ENCODE results near the gene RBCK1.

RBCK1 gene

GRCh38 chr20:399182-399707, 8.9 kb upstream of the RBCK1 start:
- DNase-seq (ENCODE audit: low read depth in 2 of 2) = no peak

- DNase-seq (ENCODE audit: low read depth in 2 of 2) = no peak
Measured at GRCh38 chr20:400128-400453, 8.0 kb upstream of the RBCK1 start.

GRCh38 chr20:400454-401275, 7.4 kb upstream of the RBCK1 start:
- DNase-seq (ENCODE audit: low read depth in 2 of 2) = no peak

GRCh38 chr20:401682-402495, 6.2 kb upstream of the RBCK1 start:
- DNase-seq (ENCODE audit: low read depth in 2 of 2) = no peak

GRCh38 chr20:402496-402885, 5.6 kb upstream of the RBCK1 start:
- no peak for DNase-seq (ENCODE audit: low read depth in 2 of 2)

- no peak for DNase-seq (ENCODE audit: low read depth in 2 of 2)
Measured at GRCh38 chr20:402898-403581, 5.1 kb upstream of the RBCK1 start.

- no peak for DNase-seq (ENCODE audit: low read depth in 2 of 2)
Measured at GRCh38 chr20:403582-403957, 4.5 kb upstream of the RBCK1 start.

GRCh38 chr20:404088-404487, 4.0 kb upstream of the RBCK1 start:
- DNase-seq (ENCODE audit: low read depth in 2 of 2) = no peak

GRCh38 chr20:406200-407132, 1.6 kb upstream of the RBCK1 start:
- DNase-seq (ENCODE audit: low read depth in 2 of 2) = no peak

- DNase-seq (ENCODE audit: low read depth in 2 of 2) = peak; percentile 53 to 54
Measured at GRCh38 chr20:407133-407952, 756 bp upstream of the RBCK1 start.

- no peak for DNase-seq (ENCODE audit: low read depth in 2 of 2)
Measured at GRCh38 chr20:408843-409696, 971 bp downstream of the RBCK1 start.

GRCh38 chr20:409697-410559, 1.8 kb downstream of the RBCK1 start:
- DNase-seq (ENCODE audit: low read depth in 2 of 2) = no peak

GRCh38 chr20:412081-412480, 4.0 kb downstream of the RBCK1 start:
- no peak for DNase-seq (ENCODE audit: low read depth in 2 of 2)

GRCh38 chr20:414161-414560, 6.1 kb downstream of the RBCK1 start:
- DNase-seq (ENCODE audit: low read depth in 2 of 2) = no peak

- no peak for DNase-seq (ENCODE audit: low read depth in 2 of 2)
Measured at GRCh38 chr20:415820-416322, 7.8 kb downstream of the RBCK1 start.

GRCh38 chr20:416950-417800, 9.1 kb downstream of the RBCK1 start:
- DNase-seq (ENCODE audit: low read depth in 2 of 2) = no peak

GRCh38 chr20:417801-418342, 9.8 kb downstream of the RBCK1 start:
- DNase-seq (ENCODE audit: low read depth in 2 of 2) = no peak

Data from stimulated activated CD8-positive, alpha-beta memory T cell treated with anti-CD3 and anti-CD28 coated beads, Interleukin-2, amount 100 ng/mL, for 48 hours (primary cell).